NCI-H187 (cell line): ENCODE data around the gene PIAS3.
A peak's percentile ranks its signal among the peaks of the same experiment; 100 is the strongest.

Experiments
- DNase-seq, 2 experiments: peaks; one replicate each; lab custom pipeline; 2025; lab: John Stamatoyannopoulos, UW

The PIAS3 gene

GRCh38 chr1:145858901-145859490, at the start of gene PIAS3:
Gene PIAS3 (minus strand): TSS chr1:145859081. CDS start chr1:145858990, 91 bp downstream.
- DNase-seq = peak; percentile 93 to 99

- no peak for DNase-seq
Measured at GRCh38 chr1:145908653-145909052, 49.8 kb upstream of the PIAS3 start.

- DNase-seq = no peak
Measured at GRCh38 chr1:145906954-145907753, 48.3 kb upstream of the PIAS3 start.

- no peak for DNase-seq
Measured at GRCh38 chr1:145901312-145902021, 42.6 kb upstream of the PIAS3 start.

GRCh38 chr1:145898756-145899155, 39.9 kb upstream of the PIAS3 start:
- no peak for DNase-seq

- no peak for DNase-seq
Measured at GRCh38 chr1:145897969-145898368, 39.1 kb upstream of the PIAS3 start.

- no peak for DNase-seq
Measured at GRCh38 chr1:145895471-145895870, 36.6 kb upstream of the PIAS3 start.

- no peak for DNase-seq
Measured at GRCh38 chr1:145893306-145894055, 34.6 kb upstream of the PIAS3 start.

- DNase-seq = no peak
Measured at GRCh38 chr1:145892486-145893087, 33.7 kb upstream of the PIAS3 start.

GRCh38 chr1:145891587-145892485, 33.0 kb upstream of the PIAS3 start:
- peak; percentile 98 to 99 for DNase-seq

GRCh38 chr1:145891143-145891542, 32.3 kb upstream of the PIAS3 start:
- no peak for DNase-seq

- peak; percentile 73 to 79 for DNase-seq
Measured at GRCh38 chr1:145889722-145890121, 30.8 kb upstream of the PIAS3 start.

- no peak for DNase-seq
Measured at GRCh38 chr1:145887631-145888030, 28.8 kb upstream of the PIAS3 start.

GRCh38 chr1:145886816-145887215, 27.9 kb upstream of the PIAS3 start:
- no peak for DNase-seq

- DNase-seq = no peak
Measured at GRCh38 chr1:145886390-145886789, 27.5 kb upstream of the PIAS3 start.

GRCh38 chr1:145885738-145886287, 26.9 kb upstream of the PIAS3 start, which contains the start of gene ANKRD35:
Gene ANKRD35 (minus strand): TSS chr1:145885866. CDS start chr1:145885758, 108 bp downstream.
- DNase-seq = peak; percentile 86 to 92

GRCh38 chr1:145884675-145885074, 25.8 kb upstream of the PIAS3 start:
- no peak for DNase-seq

GRCh38 chr1:145879775-145880174, 20.9 kb upstream of the PIAS3 start:
- peak; percentile 95 for DNase-seq

GRCh38 chr1:145878724-145879123, 19.8 kb upstream of the PIAS3 start:
- peak; percentile 32 to 46 for DNase-seq

- no peak for DNase-seq
Measured at GRCh38 chr1:145877923-145878486, 19.1 kb upstream of the PIAS3 start.
